NCI-H226 (cell line): ENCODE measurements around the gene FOXC1.

ENCODE experiments used
- DNase-seq: peaks from one replicate; pipeline ENCODE4 v3.0.0-alpha.2; 2015

The FOXC1 gene

GRCh38 chr6:1612974-1613306 is 3.2 kb downstream of the FOXC1 start:
- DNase-seq = peak; percentile 61

- DNase-seq = no peak
Observed at GRCh38 chr6:1613346-1613687, 3.6 kb downstream of the FOXC1 start.

DNA sequence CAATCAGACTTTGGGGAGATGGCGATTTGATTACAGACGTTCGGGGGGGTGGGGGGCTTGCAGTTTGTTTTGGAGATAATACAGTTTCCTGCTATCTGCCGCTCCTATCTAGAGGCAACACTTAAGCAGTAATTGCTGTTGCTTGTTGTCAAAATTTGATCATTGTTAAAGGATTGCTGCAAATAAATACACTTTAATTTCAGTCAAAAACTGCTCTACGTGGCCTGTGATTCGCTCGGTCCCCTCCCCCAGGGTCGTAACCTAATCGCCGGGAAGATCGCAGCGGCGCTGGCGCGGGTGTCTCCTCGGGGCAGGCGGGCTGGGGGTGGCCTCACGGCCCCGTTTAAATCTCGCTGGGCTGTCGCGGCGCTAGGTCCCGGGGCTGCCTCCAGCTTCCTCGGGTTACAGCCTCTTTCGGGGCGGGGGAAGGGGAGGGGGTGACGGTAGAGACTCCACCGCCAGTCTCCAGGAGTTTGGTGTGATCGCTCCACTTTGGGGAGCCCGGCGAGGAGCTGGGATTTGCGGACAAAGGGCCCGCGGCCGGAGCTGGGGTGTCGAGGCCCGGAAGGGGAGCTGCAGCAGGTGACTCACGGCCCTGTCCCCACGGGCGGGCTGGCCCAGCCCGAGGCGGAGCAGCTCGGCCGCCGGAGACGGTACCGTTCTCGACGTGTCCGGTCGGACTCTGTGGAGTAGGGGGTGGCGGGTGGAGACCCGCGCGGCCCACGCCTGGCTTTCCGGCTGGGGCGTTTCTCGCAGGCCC is 4.2 kb downstream of the FOXC1 start:
- DNase-seq = peak; percentile 30

DNA sequence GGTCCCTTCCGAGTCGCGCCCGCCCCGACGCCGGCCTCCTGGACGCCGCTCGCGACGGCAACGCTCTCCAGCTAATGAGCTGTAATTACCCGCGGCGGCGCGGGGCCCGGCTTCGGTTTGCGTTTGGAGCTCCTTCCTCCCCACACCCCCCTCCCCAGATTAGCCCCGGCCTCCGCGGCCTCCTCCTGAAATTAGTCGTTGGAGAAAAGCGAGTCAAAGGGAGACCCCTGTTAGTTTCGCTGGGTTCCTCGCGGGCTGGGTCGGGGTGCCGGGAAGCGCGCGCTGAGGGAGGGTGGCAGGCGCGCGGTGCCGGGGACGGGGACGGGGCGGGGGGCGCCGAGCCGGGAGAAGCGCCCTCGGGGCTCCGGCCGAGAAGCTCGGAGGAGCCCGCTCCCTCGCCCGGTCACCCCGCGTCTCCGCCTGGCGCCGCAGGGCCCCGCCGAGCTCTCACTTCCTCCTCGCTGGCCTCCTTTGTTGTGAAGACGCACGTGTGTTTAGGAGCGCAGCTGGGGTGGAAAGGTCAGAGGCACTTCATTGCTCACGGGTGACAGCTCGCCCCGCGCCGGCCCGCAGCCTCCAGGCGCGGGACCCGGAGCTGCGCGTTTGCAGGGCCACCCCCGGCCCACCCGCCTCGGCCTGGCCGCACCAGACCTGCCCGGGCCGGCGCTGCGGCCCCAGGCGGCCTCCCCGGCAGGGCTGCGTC is 4.9 kb downstream of the FOXC1 start:
- peak; percentile 12 for DNase-seq

GRCh38 chr6:1615151-1615852 is 5.6 kb downstream of the FOXC1 start:
- no peak for DNase-seq

- no peak for DNase-seq
Observed at GRCh38 chr6:1615853-1616420, 6.2 kb downstream of the FOXC1 start.

- DNase-seq = no peak
Observed at GRCh38 chr6:1616701-1617463, 7.2 kb downstream of the FOXC1 start.

DNA sequence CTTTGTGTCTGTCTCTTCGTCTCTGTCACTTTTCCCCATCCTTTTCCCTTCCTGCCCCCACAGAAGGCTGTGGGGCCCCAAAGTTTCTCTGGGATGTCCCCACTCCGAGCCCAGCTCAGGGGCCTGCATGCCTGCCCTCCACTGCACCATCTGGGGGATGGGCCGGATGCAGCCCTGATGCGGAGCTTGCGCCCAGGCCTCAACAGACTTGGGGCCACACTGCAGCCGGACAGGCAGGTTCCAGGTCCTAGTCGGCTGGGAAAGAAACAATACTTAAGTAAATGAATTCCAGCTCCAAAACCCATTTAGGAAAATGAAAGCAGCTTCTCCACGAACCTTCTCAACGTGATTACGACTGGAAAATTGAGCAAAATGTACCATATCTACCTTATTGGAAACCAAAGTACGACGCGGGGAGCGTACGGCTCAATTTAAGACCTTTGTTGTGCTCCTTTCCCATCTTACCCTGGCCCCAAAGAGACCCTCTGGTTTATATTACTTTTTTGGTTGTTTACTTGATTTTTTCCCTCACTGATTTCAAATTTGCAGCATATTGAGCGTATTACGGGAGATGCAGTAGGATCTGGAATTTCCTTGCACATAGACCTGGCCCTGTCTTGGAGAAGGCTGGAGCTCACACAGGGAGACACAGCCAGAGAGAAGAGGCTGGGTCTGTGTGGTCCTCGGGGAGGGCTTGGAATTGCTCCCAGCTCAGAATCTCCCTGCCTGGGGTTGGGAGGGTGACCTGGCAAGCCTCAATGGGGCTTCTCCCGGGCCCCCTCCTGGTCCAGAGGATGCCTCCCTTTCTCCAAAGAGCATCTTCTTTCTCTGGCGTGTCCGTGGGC is 8.0 kb downstream of the FOXC1 start:
- no peak for DNase-seq

DNA sequence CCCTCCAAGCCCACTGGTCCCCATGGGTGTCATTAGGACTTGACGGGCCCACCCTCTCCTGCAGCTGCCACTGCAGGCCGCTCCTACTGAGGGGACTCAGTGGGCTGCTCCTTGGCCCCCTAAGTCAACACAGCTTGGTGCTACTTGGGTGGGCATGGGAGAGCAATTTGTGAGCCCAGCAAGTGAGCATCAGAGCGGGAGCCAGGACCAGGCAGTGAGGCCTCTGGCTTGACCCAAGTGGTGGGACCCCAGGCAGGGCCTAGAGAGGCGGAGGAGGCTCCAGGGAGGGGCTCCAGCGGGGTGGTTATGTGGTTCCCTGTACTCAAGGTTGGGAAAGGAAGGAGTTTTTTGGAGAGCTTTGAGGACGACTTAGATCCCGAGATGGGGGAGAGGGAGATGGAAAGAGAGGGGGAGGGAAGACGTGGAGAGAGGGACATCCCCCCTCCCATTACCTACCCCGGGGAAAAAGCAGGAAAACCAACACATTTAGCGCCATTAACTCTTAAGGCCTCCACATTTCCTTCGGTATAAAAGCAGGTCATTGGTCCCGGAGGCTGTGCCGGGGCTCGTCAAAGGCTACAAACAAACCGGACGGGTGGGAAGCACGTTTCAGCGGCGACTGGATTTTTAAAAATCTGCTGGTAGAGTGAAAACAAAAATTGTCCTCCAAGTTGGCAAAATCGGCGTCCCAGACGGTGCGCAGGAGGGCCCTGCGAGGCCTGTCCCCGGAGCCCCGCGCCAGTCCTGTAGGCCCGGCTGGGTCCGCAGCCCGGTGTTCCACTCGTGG is 8.8 kb downstream of the FOXC1 start:
- no peak for DNase-seq

GRCh38 chr6:1619098-1619672 is 9.5 kb downstream of the FOXC1 start:
- no peak for DNase-seq

DNA sequence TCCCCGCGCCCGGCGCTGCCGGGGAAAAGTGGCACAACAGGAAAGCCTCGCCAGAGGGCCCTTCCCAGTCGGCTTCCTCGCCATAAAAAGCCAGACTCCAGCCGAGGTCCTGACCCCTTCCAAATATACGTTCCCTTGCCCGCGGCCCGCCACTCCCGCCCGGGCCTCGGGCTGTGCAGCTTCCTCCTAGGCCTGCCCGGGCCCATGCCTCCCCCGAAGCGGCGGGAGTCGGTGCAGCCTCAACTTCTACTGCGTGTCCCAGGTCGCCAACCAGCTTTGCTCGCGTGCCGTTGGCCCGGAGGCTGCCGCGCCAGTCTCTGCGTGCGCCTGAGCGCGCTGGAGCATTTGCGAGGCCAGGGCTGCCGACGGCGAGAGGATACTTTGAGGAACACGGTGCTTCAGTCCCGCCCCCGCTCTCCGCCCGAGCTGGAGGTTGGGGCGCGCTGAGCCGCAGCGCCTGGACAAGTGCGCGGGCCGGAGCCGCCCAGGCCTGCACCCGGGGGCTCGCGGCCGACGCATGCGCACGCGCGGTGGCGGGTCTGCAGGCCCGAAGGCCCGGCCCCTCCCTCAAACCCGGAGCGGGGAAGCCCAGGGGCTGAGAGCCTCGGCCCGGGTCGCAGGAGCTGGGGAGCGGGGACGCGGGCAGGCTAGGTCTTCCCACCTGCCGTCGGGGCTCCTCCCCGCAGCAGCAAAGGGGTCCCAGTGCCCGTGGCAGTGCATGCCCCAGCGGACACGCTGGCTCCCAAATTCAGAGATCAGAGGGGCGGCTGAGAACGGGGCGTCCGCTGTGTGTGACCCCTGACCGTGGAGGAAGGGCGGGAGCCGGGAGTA is 10.2 kb downstream of the FOXC1 start:
- DNase-seq = no peak

DNA sequence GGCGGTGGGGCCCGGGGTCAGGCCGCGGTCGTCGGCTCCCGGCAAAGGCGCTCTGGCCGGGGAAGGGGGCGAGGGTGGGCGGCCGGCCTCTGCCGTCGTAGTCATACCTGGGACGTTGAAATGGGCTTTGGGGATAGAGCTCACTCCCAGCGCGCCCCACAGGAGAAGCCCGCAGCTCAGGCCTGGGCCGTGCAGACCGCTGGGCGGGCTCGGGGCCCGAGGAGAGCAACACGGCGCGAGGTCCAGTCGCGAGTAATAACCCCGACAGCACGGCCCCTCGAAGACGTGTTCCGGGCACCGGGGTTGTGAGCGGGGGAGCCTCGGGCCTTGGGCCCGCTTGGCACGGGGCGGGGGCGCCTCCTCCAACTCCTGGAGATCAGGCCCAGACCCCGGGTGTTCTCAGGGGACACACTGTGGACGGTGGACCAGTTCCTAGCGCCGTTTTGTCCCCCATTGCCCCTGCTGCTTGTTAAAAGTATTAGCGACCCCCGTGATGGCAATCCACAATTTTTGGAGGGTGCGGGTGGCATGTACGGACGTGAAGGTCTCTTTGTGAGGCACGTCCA is 10.9 kb downstream of the FOXC1 start:
- no peak for DNase-seq

DNA sequence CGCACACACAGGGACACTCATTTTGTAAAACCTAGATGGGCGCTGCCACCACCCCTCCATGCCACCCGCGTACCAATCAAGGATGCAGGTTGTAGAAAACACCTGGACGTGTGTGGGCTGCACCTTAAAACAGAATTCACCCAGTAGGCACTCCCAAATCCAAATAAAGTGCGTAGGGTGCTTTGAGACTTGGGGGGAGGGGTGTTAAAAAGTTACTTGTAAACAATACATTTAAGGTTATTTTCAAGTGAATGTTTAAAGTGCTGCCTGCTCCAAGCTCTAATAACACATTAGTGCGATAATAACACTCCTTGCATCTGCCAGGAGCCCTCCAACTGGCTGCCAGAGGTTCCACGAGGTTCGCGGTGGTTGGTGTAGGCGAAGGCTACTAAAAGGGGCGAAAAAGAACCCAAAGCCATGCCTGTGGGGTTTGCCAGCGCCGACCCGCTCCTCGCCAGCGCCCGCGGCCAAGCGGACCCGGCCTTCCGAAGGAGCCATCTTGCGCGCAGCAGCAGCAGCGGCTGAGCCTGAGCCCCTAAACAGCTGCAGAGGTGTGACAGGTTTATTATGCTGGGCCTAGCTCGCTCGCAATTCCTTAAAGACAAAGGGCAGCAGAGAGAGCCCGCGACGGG is 11.5 kb downstream of the FOXC1 start:
- no peak for DNase-seq

DNA sequence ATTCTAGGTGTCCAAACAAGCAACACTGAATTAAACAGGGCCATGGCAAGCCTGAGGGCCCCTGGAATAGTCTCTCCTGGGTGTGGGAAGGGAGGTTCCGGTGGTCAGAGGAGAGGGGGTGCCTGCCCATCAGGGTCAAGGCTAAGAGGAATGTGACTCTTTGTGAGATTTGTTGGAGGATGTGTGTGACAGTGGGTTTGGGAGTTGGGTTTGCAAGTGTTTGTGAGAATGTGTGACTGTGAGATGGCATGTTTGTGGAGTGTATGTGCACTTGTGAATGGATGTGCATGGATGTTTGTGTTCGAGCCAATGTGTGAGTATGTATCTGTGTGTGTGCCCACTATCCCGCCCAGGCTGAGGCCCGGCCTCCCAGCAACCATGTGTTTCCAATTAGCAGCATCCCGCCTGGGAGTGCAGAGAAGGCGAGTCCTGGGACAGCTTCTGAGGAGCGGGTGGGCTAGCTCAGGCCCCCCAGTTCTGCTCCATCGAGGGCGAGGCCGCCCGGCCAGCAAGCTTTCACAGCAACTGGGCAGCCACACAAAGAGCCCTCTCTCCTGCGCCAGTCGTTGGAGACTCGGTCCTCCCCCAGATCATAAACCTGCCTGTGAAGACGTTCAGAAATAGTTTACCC is 12.6 kb downstream of the FOXC1 start:
- no peak for DNase-seq

DNA sequence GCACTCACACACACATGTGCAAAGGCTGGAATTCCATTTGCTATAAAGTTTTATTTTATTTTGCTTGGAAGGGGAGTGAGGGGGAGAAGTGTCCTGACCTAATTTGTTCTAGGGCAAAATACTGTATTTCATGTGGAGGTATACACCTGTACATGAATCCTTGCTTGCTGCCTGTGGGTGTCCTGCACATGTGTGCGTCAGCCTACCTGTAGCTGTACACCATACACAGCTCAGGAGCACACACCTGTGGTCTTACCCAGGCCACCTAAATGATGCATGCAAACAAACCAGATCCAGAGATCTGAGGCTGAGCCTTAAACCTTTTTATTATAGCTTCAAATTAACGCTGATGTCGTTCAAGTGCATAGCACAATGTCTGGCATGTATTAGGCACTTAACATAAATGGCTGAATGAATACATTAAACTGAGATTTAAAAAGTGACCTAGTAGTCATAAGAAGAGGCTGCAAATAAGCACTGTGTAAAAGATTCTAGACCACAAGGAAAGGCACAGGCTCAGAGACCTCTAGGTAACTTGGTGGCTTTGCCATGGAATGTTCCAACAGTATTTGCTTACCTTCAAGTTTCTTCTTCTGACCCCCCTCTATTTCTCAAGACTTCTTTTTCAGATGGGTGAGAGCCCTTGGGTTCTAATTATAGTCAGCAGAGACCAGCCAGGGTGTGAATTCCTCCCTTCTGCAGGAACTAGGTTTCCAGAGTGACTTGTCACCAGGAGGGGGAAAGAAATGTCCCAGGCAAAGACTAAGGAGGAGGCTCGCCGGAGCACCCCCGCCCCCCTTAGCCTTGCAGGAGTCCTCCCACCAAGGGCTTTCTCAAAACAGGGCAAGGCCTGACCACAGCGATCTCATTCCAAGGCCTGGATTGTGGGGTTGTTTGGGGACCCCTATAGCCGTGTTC is 13.4 kb downstream of the FOXC1 start:
- DNase-seq = no peak

DNA sequence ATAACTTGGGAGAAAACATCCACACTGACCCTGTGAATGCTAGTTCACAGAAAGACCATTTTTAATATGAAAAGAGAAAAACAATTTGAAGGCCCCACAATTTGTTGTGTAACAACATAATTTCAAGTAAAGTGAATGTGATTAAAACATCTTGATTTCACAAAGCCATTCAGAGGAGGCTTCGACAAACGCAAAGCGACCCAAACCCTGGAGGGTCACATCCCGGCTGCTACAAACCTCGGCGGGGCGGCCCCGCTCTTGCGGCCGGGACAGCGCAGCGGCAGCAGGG is 14.0 kb downstream of the FOXC1 start:
- no peak for DNase-seq

DNA sequence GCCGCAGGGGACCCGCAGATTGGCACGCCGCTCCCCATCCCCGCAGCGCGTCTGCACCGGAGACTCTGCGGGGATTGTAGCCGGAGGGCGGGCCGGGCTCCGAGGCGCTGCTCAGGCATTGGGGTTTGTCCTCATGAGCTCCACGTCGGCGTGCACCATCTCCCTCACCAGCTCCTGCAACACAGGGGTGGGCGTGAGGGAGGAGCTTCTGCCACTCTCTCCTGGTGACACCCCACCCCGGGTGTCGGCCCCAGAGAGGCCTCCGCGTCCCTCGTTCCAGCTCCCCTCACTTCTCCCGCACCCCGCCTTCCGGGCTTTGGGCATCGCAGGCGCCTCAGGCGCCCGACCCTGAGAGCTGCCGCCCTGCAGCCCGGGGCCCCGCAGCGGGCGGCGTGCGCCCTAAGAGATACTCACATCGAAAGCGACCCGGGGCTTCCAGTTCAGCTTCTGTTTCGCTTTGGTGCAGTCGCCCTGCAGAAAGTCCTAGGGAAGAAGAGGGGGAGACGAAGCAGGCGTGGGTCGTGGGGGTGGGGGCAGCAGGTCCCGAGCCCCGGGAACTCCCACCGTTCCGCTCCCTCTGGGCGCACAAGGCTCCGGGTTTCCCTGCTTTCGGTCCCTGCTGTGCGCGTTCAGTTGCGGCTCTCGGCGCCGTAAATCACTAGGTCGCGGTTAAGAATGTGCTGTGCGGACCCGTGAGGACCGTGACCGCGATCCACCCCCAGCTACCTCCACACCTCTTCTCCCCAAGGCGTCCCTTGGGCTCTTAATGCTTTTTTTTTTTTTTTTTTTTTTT is 14.5 kb downstream of the FOXC1 start:
- DNase-seq = no peak
